K562 (cell line): ENCODE measurements around the gene TYMP. TPM values are rescaled to one million over a fixed set of nuclear protein-coding genes. Genes with fewer than 3 reads are reported as not detected.

ENCODE experiments used
- GABPA ChIP-seq: fragments of 200-800 bp; sonication (Bioruptor generic); conservative IDR thresholded peaks from 2 replicates; pipeline ENCODE4 v1.6.1; 2016; ENCODE audit warnings: low read depth, missing genetic modification characterization, missing compliant biosample characterization
- PYGO2 ChIP-seq: fragments of 450-650 bp; IDR thresholded peaks from 2 replicates; pipeline ENCODE4 v1.6.1; 2016; ENCODE audit warnings: mild to moderate bottlenecking, missing genetic modification characterization, moderate library complexity, missing compliant biosample characterization
- RBM22 ChIP-seq: fragments of 200-400 bp; formaldehyde crosslinking; IDR thresholded peaks from 2 replicates; pipeline ENCODE4 v1.6.1; 2018; ENCODE audit warnings: low read length, low read depth; ENCODE audit not compliant: poor library complexity, severe bottlenecking
- ZBTB7A ChIP-seq: IDR thresholded peaks from 2 replicates; pipeline ENCODE4 v1.6.1; 2011; ENCODE audit warnings: low read depth, mild to moderate bottlenecking, low read length, moderate library complexity, borderline replicate concordance; ENCODE audit not compliant: control insufficient read depth
- ZNF124 ChIP-seq: sonication (generic); formaldehyde crosslinking; IDR thresholded peaks from 2 replicates; pipeline ENCODE4 v1.8.1; 2022; ENCODE audit warnings: missing genetic modification reagents
- polyA plus RNA-seq, 8 experiments: library from polyadenylated mRNA; depleted of rRNA in 4 of 8; stranded (reverse) in 5 of 8; unstranded in 3 of 8; fragments of >200 nt; fragmentation: Nextera tagmentation in 2 of 8; fragmentation: Illumina TruSeq in 1 of 8; extraction: Ambion mirVana in 2 of 8; extraction: Trizol in 1 of 8; gene quantifications; 2 replicates each; pipeline versions ENCODE4 v1.2.1 to v1.2.3, GENCODE V29; 2011 to 2014; ENCODE audit warnings: inconsistent platforms in 1 of 8, missing spikeins in 1 of 8
- total RNA-seq, 7 experiments: library from RNA; depleted of rRNA in 6 of 7; stranded (reverse); fragments of >200 nt in 6 of 7; fragmentation: Illumina TruSeq in 2 of 7; extraction: Trizol in 2 of 7; gene quantifications; 2 replicates each; pipeline versions ENCODE4 v1.2.1 to v1.2.3, GENCODE V29; 2011 to 2021; ENCODE audit warnings: low replicate concordance in 1 of 7
- TF ChIP-seq, protein P1 (sequence below): fragments of 450-650 bp; IDR thresholded peaks from 2 replicates; pipeline ENCODE4 v1.6.1; 2016; ENCODE audit warnings: mild to moderate bottlenecking, moderate library complexity
- TF ChIP-seq, protein P2 (sequence below): sonication (generic); formaldehyde crosslinking; IDR thresholded peaks from 2 replicates; pipeline ENCODE4 v1.8.1; 2023; ENCODE audit warnings: mild to moderate bottlenecking, missing genetic modification reagents
- TF ChIP-seq, protein P3 (sequence below): IDR thresholded peaks from 2 replicates; pipeline ENCODE4 v1.6.1; 2011; ENCODE audit warnings: borderline replicate concordance, low read depth, mild to moderate bottlenecking, moderate library complexity, low read length; ENCODE audit not compliant: insufficient read depth, poor library complexity, severe bottlenecking

The TYMP gene
- total and polyA plus RNA-seq, 9 of the 15 experiments (the other 6 are each of a cell fraction or from before 2014, with no cell fraction given) = 0.03 to 4.0 (median 2.4) TPM; not detected in 4

DNA sequence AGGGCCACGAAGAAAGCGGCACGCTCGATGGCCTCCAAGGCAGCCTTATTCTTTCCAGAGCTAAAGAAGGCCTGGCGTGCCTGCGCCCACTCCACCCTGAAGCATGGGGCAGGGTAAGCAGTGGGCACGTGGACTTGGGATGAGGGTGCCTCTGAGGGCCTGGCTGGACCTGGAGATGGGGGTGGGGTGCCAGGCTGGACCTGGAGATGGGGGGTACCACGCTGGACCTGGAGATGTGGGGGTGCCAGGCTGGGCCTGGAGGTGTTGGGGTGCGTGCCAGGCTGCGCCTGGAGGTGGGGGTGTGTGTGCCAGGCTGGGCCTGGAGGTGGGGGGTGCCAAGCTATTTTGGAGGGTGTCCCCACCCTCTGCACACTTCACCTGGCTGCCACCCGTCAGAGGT lies 43.2 kb upstream of the TYMP start (continued):
- TF ChIP-seq, protein P1, sequence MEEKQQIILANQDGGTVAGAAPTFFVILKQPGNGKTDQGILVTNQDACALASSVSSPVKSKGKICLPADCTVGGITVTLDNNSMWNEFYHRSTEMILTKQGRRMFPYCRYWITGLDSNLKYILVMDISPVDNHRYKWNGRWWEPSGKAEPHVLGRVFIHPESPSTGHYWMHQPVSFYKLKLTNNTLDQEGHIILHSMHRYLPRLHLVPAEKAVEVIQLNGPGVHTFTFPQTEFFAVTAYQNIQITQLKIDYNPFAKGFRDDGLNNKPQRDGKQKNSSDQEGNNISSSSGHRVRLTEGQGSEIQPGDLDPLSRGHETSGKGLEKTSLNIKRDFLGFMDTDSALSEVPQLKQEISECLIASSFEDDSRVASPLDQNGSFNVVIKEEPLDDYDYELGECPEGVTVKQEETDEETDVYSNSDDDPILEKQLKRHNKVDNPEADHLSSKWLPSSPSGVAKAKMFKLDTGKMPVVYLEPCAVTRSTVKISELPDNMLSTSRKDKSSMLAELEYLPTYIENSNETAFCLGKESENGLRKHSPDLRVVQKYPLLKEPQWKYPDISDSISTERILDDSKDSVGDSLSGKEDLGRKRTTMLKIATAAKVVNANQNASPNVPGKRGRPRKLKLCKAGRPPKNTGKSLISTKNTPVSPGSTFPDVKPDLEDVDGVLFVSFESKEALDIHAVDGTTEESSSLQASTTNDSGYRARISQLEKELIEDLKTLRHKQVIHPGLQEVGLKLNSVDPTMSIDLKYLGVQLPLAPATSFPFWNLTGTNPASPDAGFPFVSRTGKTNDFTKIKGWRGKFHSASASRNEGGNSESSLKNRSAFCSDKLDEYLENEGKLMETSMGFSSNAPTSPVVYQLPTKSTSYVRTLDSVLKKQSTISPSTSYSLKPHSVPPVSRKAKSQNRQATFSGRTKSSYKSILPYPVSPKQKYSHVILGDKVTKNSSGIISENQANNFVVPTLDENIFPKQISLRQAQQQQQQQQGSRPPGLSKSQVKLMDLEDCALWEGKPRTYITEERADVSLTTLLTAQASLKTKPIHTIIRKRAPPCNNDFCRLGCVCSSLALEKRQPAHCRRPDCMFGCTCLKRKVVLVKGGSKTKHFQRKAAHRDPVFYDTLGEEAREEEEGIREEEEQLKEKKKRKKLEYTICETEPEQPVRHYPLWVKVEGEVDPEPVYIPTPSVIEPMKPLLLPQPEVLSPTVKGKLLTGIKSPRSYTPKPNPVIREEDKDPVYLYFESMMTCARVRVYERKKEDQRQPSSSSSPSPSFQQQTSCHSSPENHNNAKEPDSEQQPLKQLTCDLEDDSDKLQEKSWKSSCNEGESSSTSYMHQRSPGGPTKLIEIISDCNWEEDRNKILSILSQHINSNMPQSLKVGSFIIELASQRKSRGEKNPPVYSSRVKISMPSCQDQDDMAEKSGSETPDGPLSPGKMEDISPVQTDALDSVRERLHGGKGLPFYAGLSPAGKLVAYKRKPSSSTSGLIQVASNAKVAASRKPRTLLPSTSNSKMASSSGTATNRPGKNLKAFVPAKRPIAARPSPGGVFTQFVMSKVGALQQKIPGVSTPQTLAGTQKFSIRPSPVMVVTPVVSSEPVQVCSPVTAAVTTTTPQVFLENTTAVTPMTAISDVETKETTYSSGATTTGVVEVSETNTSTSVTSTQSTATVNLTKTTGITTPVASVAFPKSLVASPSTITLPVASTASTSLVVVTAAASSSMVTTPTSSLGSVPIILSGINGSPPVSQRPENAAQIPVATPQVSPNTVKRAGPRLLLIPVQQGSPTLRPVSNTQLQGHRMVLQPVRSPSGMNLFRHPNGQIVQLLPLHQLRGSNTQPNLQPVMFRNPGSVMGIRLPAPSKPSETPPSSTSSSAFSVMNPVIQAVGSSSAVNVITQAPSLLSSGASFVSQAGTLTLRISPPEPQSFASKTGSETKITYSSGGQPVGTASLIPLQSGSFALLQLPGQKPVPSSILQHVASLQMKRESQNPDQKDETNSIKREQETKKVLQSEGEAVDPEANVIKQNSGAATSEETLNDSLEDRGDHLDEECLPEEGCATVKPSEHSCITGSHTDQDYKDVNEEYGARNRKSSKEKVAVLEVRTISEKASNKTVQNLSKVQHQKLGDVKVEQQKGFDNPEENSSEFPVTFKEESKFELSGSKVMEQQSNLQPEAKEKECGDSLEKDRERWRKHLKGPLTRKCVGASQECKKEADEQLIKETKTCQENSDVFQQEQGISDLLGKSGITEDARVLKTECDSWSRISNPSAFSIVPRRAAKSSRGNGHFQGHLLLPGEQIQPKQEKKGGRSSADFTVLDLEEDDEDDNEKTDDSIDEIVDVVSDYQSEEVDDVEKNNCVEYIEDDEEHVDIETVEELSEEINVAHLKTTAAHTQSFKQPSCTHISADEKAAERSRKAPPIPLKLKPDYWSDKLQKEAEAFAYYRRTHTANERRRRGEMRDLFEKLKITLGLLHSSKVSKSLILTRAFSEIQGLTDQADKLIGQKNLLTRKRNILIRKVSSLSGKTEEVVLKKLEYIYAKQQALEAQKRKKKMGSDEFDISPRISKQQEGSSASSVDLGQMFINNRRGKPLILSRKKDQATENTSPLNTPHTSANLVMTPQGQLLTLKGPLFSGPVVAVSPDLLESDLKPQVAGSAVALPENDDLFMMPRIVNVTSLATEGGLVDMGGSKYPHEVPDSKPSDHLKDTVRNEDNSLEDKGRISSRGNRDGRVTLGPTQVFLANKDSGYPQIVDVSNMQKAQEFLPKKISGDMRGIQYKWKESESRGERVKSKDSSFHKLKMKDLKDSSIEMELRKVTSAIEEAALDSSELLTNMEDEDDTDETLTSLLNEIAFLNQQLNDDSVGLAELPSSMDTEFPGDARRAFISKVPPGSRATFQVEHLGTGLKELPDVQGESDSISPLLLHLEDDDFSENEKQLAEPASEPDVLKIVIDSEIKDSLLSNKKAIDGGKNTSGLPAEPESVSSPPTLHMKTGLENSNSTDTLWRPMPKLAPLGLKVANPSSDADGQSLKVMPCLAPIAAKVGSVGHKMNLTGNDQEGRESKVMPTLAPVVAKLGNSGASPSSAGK = no peak
- TF ChIP-seq ZBTB7A (no peak), RBM22 (no peak), GABPA (tag) (no peak), ZNF124 (CRISPR knock-in tag) (no peak), PYGO2 (tag) (no peak)
- TF ChIP-seq, protein P2, sequence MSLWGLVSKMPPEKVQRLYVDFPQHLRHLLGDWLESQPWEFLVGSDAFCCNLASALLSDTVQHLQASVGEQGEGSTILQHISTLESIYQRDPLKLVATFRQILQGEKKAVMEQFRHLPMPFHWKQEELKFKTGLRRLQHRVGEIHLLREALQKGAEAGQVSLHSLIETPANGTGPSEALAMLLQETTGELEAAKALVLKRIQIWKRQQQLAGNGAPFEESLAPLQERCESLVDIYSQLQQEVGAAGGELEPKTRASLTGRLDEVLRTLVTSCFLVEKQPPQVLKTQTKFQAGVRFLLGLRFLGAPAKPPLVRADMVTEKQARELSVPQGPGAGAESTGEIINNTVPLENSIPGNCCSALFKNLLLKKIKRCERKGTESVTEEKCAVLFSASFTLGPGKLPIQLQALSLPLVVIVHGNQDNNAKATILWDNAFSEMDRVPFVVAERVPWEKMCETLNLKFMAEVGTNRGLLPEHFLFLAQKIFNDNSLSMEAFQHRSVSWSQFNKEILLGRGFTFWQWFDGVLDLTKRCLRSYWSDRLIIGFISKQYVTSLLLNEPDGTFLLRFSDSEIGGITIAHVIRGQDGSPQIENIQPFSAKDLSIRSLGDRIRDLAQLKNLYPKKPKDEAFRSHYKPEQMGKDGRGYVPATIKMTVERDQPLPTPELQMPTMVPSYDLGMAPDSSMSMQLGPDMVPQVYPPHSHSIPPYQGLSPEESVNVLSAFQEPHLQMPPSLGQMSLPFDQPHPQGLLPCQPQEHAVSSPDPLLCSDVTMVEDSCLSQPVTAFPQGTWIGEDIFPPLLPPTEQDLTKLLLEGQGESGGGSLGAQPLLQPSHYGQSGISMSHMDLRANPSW (CRISPR knock-in tag) = no peak
- TF ChIP-seq, protein P3, sequence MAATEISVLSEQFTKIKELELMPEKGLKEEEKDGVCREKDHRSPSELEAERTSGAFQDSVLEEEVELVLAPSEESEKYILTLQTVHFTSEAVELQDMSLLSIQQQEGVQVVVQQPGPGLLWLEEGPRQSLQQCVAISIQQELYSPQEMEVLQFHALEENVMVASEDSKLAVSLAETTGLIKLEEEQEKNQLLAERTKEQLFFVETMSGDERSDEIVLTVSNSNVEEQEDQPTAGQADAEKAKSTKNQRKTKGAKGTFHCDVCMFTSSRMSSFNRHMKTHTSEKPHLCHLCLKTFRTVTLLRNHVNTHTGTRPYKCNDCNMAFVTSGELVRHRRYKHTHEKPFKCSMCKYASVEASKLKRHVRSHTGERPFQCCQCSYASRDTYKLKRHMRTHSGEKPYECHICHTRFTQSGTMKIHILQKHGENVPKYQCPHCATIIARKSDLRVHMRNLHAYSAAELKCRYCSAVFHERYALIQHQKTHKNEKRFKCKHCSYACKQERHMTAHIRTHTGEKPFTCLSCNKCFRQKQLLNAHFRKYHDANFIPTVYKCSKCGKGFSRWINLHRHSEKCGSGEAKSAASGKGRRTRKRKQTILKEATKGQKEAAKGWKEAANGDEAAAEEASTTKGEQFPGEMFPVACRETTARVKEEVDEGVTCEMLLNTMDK = no peak
